Naive thymus-derived CD4-positive, alpha-beta T cell (primary cell): ENCODE results near the gene BSND. TPM values are rescaled to one million over a fixed set of nuclear protein-coding genes. Genes with fewer than 3 reads are reported as not detected.

Experiments
- polyA plus RNA-seq, 2 donors: library from polyadenylated mRNA; unstranded; fragments of 300-500 nt; fragmentation: Illumina TruSeq; gene quantifications; one replicate each; pipeline ENCODE4 v1.2.3, GENCODE V29; 2021
- total RNA-seq, 6 experiments: library from RNA in 5 of 6; stranded (reverse) in 5 of 6; gene quantifications; 1 replicate in 5 of 6; 2 replicates in 1 of 6; pipeline ENCODE4 v1.2.3 and lab custom pipeline; 2021 to 2026

The BSND gene
- total and polyA plus RNA-seq, 7 experiments from 2014 or later: 0.05 TPM; not detected in 6

Other genes with a start within 250 kb of the BSND start
- gene PARS2, start 234.4 kb upstream of the BSND start, total RNA-seq: 1 to 10 TPM in 4 of 5 experiments, under 1 TPM in 1; 0.66 to 7.6 (median 4.7) TPM
- 1 to 10 TPM; 2.1 to 5.3 TPM for gene PARS2, start 234.4 kb upstream of the BSND start, polyA plus RNA-seq
- 10 to 100 TPM in 2 of 5 experiments, 1 to 10 TPM in 3; 7.0 to 16.6 (median 9.8) TPM for gene TTC22, start 197.6 kb upstream of the BSND start, total RNA-seq
- gene TTC22, start 197.6 kb upstream of the BSND start, polyA plus RNA-seq: 1 to 10 TPM; 2.0 to 3.3 TPM
- gene DHCR24, start 111.7 kb upstream of the BSND start, total RNA-seq: 100 to 1,000 TPM in 1 of 5 experiments, 1 to 10 TPM in 4; 2.7 to 103 (median 8.3) TPM
- 1 to 10 TPM; 8.3 to 9.2 TPM for gene DHCR24, start 111.7 kb upstream of the BSND start, polyA plus RNA-seq
- gene TMEM61, start 18.3 kb upstream of the BSND start, total RNA-seq: not detected
- gene TMEM61, start 18.3 kb upstream of the BSND start, polyA plus RNA-seq: not detected
- not detected for gene PCSK9, start 40.6 kb downstream of the BSND start, total RNA-seq
- gene PCSK9, start 40.6 kb downstream of the BSND start, polyA plus RNA-seq: not detected
- gene USP24, start 216.4 kb downstream of the BSND start, total RNA-seq: 10 to 100 TPM; 47.3 to 91.4 (median 75.4) TPM
- gene USP24, start 216.4 kb downstream of the BSND start, polyA plus RNA-seq: 10 to 100 TPM in 1 of 2 donors, 1 to 10 TPM in 1; 4.7 to 10.3 TPM